Peyer's patch (tissue), 4 donors: ENCODE data around the gene MCIDAS. TPM values are rescaled to one million over a fixed set of nuclear protein-coding genes. Genes with fewer than 3 reads are reported as not detected.
A peak's percentile ranks its signal among the peaks of the same experiment; 100 is the strongest.

ENCODE experiments used
- DNase-seq, 3 donors: peaks; one replicate each; pipeline ENCODE4 v3.0.0-alpha.2; 2017 to 2019
- H3K27ac ChIP-seq, 4 donors: fragments of 200-600 bp; sonication (generic); one replicate each; pipeline ENCODE4 v1.5.1; 2016 to 2019
- H3K27me3 ChIP-seq, 2 donors: fragments of 200-600 bp; sonication (generic); one replicate each; pipeline ENCODE4 v1.5.1; 2019
- H3K36me3 ChIP-seq, 3 donors: fragments of 200-600 bp; sonication (generic); one replicate each; pipeline ENCODE4 v1.5.1; 2016 to 2019
- H3K4me1 ChIP-seq, 4 donors: fragments of 200-600 bp; sonication (generic); one replicate each; pipeline ENCODE4 v1.5.1; 2016 to 2019
- H3K4me3 ChIP-seq, 4 donors: fragments of 200-600 bp; sonication (generic); 1 replicate in 3 of 4; 2 replicates in 1 of 4; pipeline ENCODE4 v1.5.1; 2016 to 2019; ENCODE audit warnings: mild to moderate bottlenecking in 1 of 4
- H3K9me3 ChIP-seq, 4 donors: fragments of 200-600 bp; sonication (generic); one replicate each; pipeline ENCODE4 v1.5.1; 2016 to 2019; ENCODE audit warnings: mild to moderate bottlenecking in 1 of 4
- POLR2A ChIP-seq, 2 donors: fragments of 450-650 bp; IDR thresholded peaks; one replicate each; pipeline ENCODE4 v1.5.1; 2017; ENCODE audit warnings: antibody characterized with exemption in 2 of 2, mild to moderate bottlenecking in 2 of 2, moderate library complexity in 2 of 2
- total RNA-seq, 4 donors: library from RNA; depleted of rRNA; stranded (reverse); fragments of >200 nt; gene quantifications; one replicate each; pipeline ENCODE4 v1.1.0, GENCODE V29; 2016
- TF ChIP-seq, protein P1 (sequence below), 6 experiments: fragments of 450-650 bp in 4 of 6; fragments of 200-600 bp in 2 of 6; sonication (generic) in 1 of 6; IDR thresholded peaks; one replicate each; pipeline ENCODE4 v1.5.1; 2017 to 2019; ENCODE audit warnings: antibody characterized with exemption in 6 of 6, mild to moderate bottlenecking in 3 of 6, moderate library complexity in 1 of 6

Gene MCIDAS
- total RNA-seq, 4 donors from 2014 or later, result not detected

DNA sequence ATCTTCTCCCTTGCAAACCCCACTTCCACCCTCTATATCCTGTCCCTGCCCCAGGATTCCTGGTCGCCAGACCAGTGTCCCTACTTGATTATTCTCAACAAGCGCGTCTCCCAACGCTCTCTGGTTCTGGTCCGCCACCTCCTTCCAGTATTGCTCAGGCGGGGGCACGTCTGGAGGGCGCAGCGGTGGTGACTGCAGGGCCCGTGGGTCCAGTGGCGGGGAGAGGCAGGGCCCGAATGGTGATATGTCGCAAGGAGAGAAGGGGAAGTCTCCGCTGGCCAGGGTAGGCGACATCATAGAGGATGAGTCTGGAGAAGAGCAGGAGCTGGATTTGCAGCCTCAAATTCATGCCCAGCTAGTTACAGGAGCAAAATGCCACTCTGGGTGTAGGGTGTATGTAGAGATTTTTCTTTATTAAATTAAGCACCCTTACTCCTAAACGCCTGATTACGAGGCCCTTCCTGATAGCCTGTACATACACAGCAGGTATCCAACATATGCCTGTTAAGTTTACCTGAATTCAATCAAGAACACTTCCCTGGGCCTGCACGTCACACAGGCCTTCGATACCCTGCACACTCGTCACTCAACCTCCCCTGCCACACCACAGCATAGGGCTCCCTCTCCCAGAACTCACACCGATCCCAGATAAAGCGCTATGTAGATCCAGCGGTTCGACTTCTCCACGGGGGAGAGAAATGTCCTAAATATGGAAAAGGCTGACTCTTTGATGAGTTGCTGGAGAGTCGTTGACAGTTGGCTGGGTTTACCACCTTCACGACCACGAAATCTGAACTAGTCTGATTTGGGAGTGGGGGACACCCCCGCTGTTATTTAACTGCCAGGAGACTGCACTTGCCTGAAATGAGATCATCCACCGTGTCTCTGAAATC lies 4.8 kb downstream of the MCIDAS start:
- Histone ChIP-seq H3K27me3 (peaks cover 0 to 56% of the 10 kb centered on the region in 2 donors), H3K9me3 (no peaks in the 10 kb centered on the region), H3K27ac (no peak overlapping the region), H3K4me1 (peaks cover 0 to 37% (median 11%) of the 10 kb centered on the region in 4 donors), H3K36me3 (no peaks in the 10 kb centered on the region), H3K4me3 (no peak overlapping the region)
- no peak for DNase-seq
- TF ChIP-seq POLR2A (IDR thresholded peaks at IDR 0.05), result no peak
- TF ChIP-seq, protein P1, sequence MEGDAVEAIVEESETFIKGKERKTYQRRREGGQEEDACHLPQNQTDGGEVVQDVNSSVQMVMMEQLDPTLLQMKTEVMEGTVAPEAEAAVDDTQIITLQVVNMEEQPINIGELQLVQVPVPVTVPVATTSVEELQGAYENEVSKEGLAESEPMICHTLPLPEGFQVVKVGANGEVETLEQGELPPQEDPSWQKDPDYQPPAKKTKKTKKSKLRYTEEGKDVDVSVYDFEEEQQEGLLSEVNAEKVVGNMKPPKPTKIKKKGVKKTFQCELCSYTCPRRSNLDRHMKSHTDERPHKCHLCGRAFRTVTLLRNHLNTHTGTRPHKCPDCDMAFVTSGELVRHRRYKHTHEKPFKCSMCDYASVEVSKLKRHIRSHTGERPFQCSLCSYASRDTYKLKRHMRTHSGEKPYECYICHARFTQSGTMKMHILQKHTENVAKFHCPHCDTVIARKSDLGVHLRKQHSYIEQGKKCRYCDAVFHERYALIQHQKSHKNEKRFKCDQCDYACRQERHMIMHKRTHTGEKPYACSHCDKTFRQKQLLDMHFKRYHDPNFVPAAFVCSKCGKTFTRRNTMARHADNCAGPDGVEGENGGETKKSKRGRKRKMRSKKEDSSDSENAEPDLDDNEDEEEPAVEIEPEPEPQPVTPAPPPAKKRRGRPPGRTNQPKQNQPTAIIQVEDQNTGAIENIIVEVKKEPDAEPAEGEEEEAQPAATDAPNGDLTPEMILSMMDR (IDR thresholded peaks at IDR 0.05), result no peak

DNA sequence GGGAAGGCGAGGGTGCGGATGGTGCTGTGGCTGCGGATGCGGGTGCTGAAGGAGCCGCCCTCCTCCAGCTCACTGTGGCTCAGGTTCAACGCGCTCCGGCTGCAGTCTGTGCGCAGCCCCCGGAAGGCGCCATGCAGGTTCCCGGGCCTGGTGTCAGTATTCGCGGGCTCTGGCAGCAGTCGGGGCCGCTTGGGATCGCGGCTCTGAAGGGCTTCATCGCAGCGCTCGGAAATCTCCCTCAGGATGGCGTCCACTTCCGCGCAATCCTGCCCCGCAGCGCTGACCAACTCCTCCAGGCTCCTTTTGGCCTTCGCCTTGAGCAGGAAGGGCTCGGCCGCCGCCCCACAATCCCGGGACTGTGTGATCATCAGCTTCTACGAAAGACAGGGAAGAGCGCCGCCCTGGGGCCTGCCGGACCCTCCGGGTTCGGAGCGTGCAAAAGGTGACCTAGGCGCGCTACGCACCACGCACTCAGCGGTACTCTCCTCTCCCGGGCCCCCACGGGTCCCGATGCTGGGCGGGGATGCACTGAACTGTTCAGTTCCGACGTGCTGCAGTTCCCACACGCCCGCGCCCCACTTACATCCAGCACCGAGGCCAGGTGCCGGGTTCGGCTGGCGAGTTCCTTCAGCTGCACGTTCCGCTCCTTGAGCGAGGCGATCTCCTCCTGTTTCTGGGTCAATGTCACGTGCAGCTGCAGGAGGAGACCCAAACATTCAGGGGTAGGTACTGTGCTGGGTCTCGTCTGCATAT lies 6.5 kb downstream of the MCIDAS start:
- no peaks in the 10 kb centered on the region for H3K36me3 ChIP-seq
- TF ChIP-seq POLR2A (IDR thresholded peaks at IDR 0.05), result no peak
- TF ChIP-seq, protein P1 (IDR thresholded peaks at IDR 0.05), result no peak
- H3K9me3 ChIP-seq, result no peaks in the 10 kb centered on the region
- peak in 2 of 3 donors; percentile 52 to 60 for DNase-seq
- peaks cover 0 to 24% (median 7%) of the 10 kb centered on the region in 4 donors for H3K4me1 ChIP-seq
- no peak overlapping the region for H3K27ac ChIP-seq
- peak overlapping the region in 3 of 4 donors; percentile 24 to 48 (median 41) for H3K4me3 ChIP-seq
- peaks cover 0 to 42% of the 10 kb centered on the region in 2 donors for H3K27me3 ChIP-seq

DNA sequence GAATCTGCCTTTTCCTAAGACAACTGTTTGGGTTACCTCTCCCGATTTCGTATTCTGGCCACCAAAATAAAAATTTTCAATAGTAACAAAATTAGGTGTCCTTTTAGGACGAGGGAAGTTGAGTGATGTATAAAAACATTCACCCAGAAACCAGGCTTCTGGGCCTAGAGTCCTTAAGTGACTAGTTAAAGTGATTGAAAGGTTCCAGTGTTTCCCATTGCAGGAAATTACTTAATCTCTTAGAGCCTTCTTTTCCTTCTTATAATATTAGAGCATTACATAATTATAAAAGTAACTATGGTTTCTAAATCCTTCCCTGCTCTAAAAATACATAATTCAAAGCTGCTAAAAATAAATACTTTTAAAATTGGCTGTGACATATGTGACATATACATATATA lies 7.3 kb downstream of the MCIDAS start:
- peaks cover 0 to 37% of the 10 kb centered on the region in 2 donors for H3K27me3 ChIP-seq
- H3K27ac ChIP-seq, result no peak overlapping the region

DNA sequence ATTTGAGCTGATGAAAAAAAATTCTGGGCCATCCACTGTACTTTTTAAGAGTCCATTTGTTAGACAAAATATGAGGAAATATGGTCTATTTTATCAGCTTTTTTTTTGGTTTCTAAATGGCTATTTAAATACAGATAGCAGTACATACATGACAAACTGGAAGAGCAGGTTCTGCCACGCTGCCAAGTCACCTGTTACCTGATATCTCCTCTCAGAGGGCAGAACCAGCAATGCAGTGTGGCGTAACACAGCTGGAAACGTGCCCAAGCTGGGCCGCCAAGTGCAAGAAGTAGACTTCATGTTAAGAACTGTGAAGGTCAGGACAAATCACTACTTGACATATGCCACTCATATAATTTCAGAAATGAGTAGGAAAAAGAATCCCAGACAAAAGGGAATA lies 8.1 kb downstream of the MCIDAS start:
- TF ChIP-seq POLR2A (IDR thresholded peaks at IDR 0.05), result no peak
- TF ChIP-seq, protein P1 (IDR thresholded peaks at IDR 0.05), result peak in 1 of 6 experiments; percentile 7
- H3K36me3 ChIP-seq, result no peaks in the 10 kb centered on the region
- H3K9me3 ChIP-seq, result no peaks in the 10 kb centered on the region
- peak in 2 of 3 donors; percentile 64 to 81 for DNase-seq
- H3K27ac ChIP-seq, result no peak overlapping the region
- peaks cover 0 to 35% of the 10 kb centered on the region in 2 donors for H3K27me3 ChIP-seq
- peaks cover 0 to 24% (median 7%) of the 10 kb centered on the region in 4 donors for H3K4me1 ChIP-seq
- no peak overlapping the region for H3K4me3 ChIP-seq

More for the DNA sequence above, 7.3 kb downstream of the MCIDAS start:
- DNase-seq, result no peak
- TF ChIP-seq, protein P1 (IDR thresholded peaks at IDR 0.05), result no peak
- no peak for TF ChIP-seq POLR2A (IDR thresholded peaks at IDR 0.05)
- Histone ChIP-seq H3K4me1 (peaks cover 0 to 24% (median 7%) of the 10 kb centered on the region in 4 donors), H3K9me3 (no peaks in the 10 kb centered on the region), H3K4me3 (no peak overlapping the region), H3K36me3 (no peaks in the 10 kb centered on the region)

DNA sequence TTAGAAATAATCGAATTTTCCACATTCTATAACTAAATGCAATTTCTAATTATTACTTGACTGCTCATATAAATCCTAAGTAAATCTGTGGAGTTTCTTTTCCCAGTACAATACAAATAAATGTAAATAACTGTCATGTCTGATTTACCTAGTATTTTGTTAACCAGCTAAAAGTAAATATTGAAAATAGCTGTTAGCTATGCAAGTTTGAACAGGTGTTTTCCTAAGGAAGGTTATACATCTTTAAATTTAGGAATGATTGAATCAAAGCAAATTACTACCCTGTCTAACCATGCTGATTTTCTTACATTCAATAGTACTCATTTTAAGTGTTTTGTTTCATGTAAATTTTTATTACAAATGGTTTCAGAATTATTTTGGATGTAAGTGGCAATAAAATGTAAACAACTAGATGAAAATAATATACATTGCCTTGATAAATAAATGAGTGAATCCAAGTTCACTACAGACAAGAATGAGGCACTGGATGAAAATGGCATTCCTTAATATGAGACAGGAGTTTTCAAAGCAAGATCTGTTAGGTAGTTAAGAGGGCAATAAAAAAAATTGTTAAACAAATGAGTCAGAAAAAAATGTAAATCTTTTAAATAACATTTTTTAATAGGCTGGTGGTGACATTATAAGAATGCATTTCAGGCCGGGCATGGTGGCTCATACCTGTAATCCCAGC lies 15.8 kb downstream of the MCIDAS start:
- Histone ChIP-seq H3K27ac (no peak overlapping the region), H3K36me3 (no peaks in the 10 kb centered on the region), H3K9me3 (no peaks in the 10 kb centered on the region), H3K4me3 (no peak overlapping the region), H3K4me1 (no peaks in the 10 kb centered on the region), H3K27me3 (no peaks in the 10 kb centered on the region)
- no peak for DNase-seq
- TF ChIP-seq, protein P1 (IDR thresholded peaks at IDR 0.05), result no peak
- TF ChIP-seq POLR2A (IDR thresholded peaks at IDR 0.05), result no peak
